ENCODE data around the gene SRC. TPM values are rescaled to one million over a fixed set of nuclear protein-coding genes. Genes with fewer than 3 reads are reported as not detected.
A peak's percentile ranks its signal among the peaks of the same experiment; 100 is the strongest.

The SRC gene
- total RNA-seq, 4 donors from 2014 or later, result 30.6 to 54.7 (median 45.0) TPM

DNA sequence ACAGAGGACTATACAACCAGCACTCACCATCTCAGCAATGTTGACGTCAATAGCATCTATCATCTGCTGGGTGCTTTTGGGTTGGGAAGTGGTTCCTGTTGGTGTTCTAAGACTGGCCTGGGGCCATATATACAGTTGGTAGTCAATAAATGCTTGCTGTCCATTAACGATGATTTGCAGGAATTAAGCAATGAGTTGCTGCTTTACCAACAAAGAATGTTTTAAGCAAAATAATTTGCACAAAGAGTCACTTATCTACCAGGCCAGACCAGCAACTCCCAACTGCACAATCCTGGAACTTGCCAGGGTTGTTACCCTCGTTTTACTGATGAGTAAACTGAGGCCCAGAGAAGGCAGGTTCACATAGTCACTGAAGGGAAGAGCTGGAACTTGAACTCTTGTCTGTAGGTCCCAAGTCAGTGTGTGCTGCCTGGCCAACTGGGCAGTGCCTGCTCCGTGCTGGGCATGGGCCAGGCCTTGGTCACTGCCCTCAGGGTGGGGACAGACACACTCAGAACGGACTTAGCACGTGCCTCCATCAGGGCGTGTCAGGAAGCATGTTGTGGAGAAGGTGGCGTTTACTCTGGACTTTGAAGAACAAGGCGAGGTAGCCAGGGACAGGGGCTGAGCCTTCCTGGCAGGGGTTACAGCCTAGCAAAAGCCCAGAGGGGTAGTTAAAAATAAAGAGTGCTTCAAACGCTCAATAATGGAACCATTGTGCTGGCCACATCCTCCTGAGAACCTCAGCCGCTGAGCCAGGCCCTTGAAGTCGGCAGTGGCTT is 2.5 kb upstream of the SRC start:
- peaks cover 0 to 32% (median 3%) of the 10 kb centered on the region in 3 donors for H3K4me1 ChIP-seq
- no peaks in the 10 kb centered on the region for H3K36me3 ChIP-seq
- 55 to 71% methylated on average over 7 to 11 of the region's 12 CpGs for WGBS, 2 donors (ENCODE audit: low coverage in 1 of 2)
- no peaks in the 10 kb centered on the region for H3K27me3 ChIP-seq
- TF ChIP-seq, protein P1, sequence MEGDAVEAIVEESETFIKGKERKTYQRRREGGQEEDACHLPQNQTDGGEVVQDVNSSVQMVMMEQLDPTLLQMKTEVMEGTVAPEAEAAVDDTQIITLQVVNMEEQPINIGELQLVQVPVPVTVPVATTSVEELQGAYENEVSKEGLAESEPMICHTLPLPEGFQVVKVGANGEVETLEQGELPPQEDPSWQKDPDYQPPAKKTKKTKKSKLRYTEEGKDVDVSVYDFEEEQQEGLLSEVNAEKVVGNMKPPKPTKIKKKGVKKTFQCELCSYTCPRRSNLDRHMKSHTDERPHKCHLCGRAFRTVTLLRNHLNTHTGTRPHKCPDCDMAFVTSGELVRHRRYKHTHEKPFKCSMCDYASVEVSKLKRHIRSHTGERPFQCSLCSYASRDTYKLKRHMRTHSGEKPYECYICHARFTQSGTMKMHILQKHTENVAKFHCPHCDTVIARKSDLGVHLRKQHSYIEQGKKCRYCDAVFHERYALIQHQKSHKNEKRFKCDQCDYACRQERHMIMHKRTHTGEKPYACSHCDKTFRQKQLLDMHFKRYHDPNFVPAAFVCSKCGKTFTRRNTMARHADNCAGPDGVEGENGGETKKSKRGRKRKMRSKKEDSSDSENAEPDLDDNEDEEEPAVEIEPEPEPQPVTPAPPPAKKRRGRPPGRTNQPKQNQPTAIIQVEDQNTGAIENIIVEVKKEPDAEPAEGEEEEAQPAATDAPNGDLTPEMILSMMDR (IDR thresholded peaks at IDR 0.05), result no peak
- TF ChIP-seq EP300 (IDR thresholded peaks at IDR 0.05), result no peak
- no peak for TF ChIP-seq POLR2A (IDR thresholded peaks at IDR 0.05)
- no peak for TF ChIP-seq POLR2AphosphoS5 (IDR thresholded peaks at IDR 0.05)
- no peak for ATAC-seq
- peak overlapping the region in 1 of 4 donors; percentile 21 for H3K27ac ChIP-seq
- no peak overlapping the region for H3K4me3 ChIP-seq
- H3K9me3 ChIP-seq, result no peaks in the 10 kb centered on the region

DNA sequence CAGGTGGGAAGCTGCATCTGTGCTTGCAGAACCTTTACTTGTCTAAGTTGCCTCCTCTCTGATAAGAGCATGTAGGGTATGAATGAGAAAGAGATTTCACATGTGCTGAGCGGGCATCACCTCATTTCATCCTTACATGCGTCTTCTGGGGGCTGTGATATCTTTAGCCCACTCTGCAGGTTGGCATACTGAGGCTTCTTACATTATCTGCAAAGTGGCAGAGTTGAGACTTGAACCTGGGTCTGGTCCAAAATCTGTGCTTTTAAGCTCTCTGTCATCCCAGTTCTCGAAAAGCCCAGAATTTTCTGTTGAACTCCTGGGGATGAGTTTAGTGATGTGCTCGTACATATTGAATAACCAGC is 2.0 kb upstream of the SRC start:
- H3K36me3 ChIP-seq, result no peaks in the 10 kb centered on the region
- no peaks in the 10 kb centered on the region for H3K9me3 ChIP-seq
- no peak overlapping the region for H3K4me3 ChIP-seq
- ATAC-seq, result no peak
- H3K27me3 ChIP-seq, result no peaks in the 10 kb centered on the region
- peak overlapping the region in 1 of 4 donors; percentile 24 for H3K27ac ChIP-seq
- TF ChIP-seq EP300 (IDR thresholded peaks at IDR 0.05), result no peak
- TF ChIP-seq, protein P1 (IDR thresholded peaks at IDR 0.05), result no peak
- no peak for TF ChIP-seq POLR2AphosphoS5 (IDR thresholded peaks at IDR 0.05)
- TF ChIP-seq POLR2A (IDR thresholded peaks at IDR 0.05), result no peak
- peaks cover 0 to 38% (median 3%) of the 10 kb centered on the region in 3 donors for H3K4me1 ChIP-seq
- 72 to 91% methylated on average over 2 to 4 of the region's 4 CpGs for WGBS, 2 donors (ENCODE audit: low coverage in 1 of 2)

DNA sequence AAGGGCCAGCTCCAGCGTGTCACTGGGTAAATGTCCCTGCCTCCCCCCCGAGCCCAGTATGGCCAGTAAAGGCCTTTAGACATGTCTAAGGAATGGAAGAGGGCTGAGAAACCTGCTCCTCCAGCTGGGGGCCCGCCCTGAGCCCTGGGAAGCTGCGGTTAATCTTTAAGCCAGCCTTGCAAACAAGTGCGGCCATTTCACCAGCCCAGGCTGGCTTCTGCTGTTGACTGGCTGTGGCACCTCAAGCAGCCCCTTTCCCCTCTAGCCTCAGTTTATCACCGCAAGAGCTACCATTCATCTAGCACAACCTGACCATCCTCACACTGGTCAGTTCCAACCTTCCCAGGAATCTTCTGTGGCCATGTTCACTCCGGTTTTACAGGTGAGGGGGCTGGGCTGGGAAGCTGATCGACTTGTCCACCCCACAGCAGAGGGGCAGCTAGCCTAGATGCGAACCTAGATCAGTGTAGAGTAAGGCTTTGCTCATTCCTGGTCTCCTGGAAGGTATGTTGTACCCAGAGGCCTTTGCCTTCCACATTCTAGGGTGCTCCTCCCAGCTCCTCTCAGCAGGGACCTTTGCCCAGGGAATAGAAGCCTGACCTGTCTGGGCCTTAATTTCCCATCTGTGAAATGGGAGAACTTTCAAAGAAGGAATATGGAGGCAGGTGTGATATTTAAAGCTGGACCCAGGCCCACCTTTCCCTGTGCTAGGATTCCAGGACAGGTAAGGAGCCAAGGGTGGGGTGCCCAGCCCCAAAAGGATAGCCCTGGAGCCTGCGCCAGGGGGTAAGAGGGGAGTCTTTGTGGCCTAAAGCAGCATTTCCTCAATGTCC is 1.2 kb upstream of the SRC start:
- H3K27ac ChIP-seq, result peak overlapping the region; percentile 82 to 96 (median 92)
- ATAC-seq, result no peak
- 94 to 100% methylated on average over 1 to 2 of the region's 10 CpGs for WGBS, 2 donors (ENCODE audit: low coverage in 1 of 2)
- no peaks in the 10 kb centered on the region for H3K36me3 ChIP-seq
- peaks cover 0 to 45% (median 3%) of the 10 kb centered on the region in 3 donors for H3K4me1 ChIP-seq
- no peak for TF ChIP-seq POLR2AphosphoS5 (IDR thresholded peaks at IDR 0.05)
- TF ChIP-seq EP300 (IDR thresholded peaks at IDR 0.05), result no peak
- no peak for TF ChIP-seq POLR2A (IDR thresholded peaks at IDR 0.05)
- TF ChIP-seq, protein P1 (IDR thresholded peaks at IDR 0.05), result no peak
- peak overlapping the region in 1 of 2 donors; percentile 91 for H3K4me3 ChIP-seq
- H3K9me3 ChIP-seq, result no peaks in the 10 kb centered on the region
- H3K27me3 ChIP-seq, result no peaks in the 10 kb centered on the region

DNA sequence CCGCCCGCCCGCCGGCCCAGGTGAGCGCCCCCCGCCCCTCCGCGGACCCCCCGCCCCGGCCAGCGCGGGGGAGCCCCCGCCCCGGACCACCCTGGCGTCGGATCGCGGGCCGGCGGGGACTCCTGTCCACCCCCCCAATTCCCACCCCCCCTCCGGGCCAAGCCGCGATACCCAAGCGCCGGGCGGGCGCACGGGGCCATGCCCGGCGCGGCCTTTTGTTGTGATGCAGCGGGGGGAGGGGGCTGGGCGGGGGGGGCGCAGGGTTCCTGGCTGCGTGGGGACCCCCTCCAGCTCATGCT is 245 bp downstream of the SRC start:
- TF ChIP-seq, protein P1 (IDR thresholded peaks at IDR 0.05), result no peak
- no peak for TF ChIP-seq POLR2A (IDR thresholded peaks at IDR 0.05)
- TF ChIP-seq POLR2AphosphoS5 (IDR thresholded peaks at IDR 0.05), result no peak
- no peak for TF ChIP-seq EP300 (IDR thresholded peaks at IDR 0.05)
- Histone ChIP-seq H3K4me3 (peak overlapping the region; percentile 56 to 91), H3K27ac (peak overlapping the region; percentile 82 to 96 (median 92)), H3K4me1 (peaks cover 0 to 53% (median 3%) of the 10 kb centered on the region in 3 donors), H3K36me3 (peaks cover 0 to 6% of the 10 kb centered on the region in 2 donors), H3K27me3 (no peaks in the 10 kb centered on the region), H3K9me3 (no peaks in the 10 kb centered on the region)
- no CpG with 5 or more reads among the region's 35 CpGs for WGBS, 2 donors (ENCODE audit: low coverage in 1 of 2)
- ATAC-seq, result peak; percentile 52

All from gastroesophageal sphincter (tissue), 4 donors.